OCI-LY7 (cell line): ENCODE data around the gene GABRG3. TPM values are rescaled to one million over a fixed set of nuclear protein-coding genes. Genes with fewer than 3 reads are reported as not detected.

Experiments used
- BruUV-seq: library from RNA; stranded (reverse); fragments of 400-500 nt; replicated peaks from 2 replicates; lab custom pipeline; 2021; lab: Mats Ljungman, UMichigan
- CTCF ChIA-PET: fragments of 300-600 bp; sonication (Branson Sonifier 250); formaldehyde crosslinking; loops from one replicate; lab custom pipeline; 2022; ENCODE audit warnings: antibody characterized with exemption; ENCODE audit not compliant: unreplicated experiment; lab: Charles Lee
- POLR2A ChIA-PET: fragments of 300-600 bp; sonication (Branson Sonifier 250); formaldehyde crosslinking; loops from one replicate; lab custom pipeline; 2022; ENCODE audit warnings: antibody characterized with exemption; lab: Charles Lee
- DNase-seq: peaks from one replicate; pipeline ENCODE4 v3.0.0-alpha.2; 2015; ENCODE audit warnings: low spot score
- H2AFZ ChIP-seq: fragments of 200-600 bp; sonication (generic), shearing (Covaris generic); 2 replicates; pipeline ENCODE4 v1.6.1; 2014; ENCODE audit warnings: mild to moderate bottlenecking, antibody characterized with exemption, low read length, moderate library complexity
- H3K27ac ChIP-seq: fragments of 200-600 bp; sonication (generic); 2 replicates; pipeline ENCODE4 v1.5.1; 2014; ENCODE audit warnings: mixed run types, low read depth, mild to moderate bottlenecking, moderate library complexity, low read length, inconsistent platforms; ENCODE audit not compliant: poor library complexity, severe bottlenecking
- H3K36me3 ChIP-seq: fragments of 200-600 bp; sonication (generic); 2 replicates; pipeline ENCODE4 v1.6.1; 2014; ENCODE audit warnings: mild to moderate bottlenecking, antibody characterized with exemption, low read length, moderate library complexity, mixed read lengths; ENCODE audit not compliant: insufficient read depth
- H3K4me1 ChIP-seq: fragments of 200-600 bp; sonication (generic); 2 replicates; pipeline ENCODE4 v1.5.1; 2014; ENCODE audit warnings: mild to moderate bottlenecking, low read length; ENCODE audit not compliant: insufficient read depth, poor library complexity, severe bottlenecking
- H3K4me2 ChIP-seq: fragments of 200-600 bp; sonication (generic); 2 replicates; pipeline ENCODE4 v1.6.1; 2014; ENCODE audit warnings: mild to moderate bottlenecking, low read length
- H3K4me3 ChIP-seq: fragments of 200-600 bp; sonication (generic); 2 replicates; pipeline ENCODE4 v1.5.1; 2014; ENCODE audit warnings: mild to moderate bottlenecking, low read depth, low read length; ENCODE audit not compliant: poor library complexity, severe bottlenecking
- H3K79me2 ChIP-seq: fragments of 200-600 bp; sonication (generic); 2 replicates; pipeline ENCODE4 v1.6.1; 2016; ENCODE audit warnings: low read depth, mild to moderate bottlenecking, low read length, moderate library complexity, mixed read lengths; ENCODE audit not compliant: insufficient read depth
- H3K9me2 ChIP-seq: fragments of 200-600 bp; sonication (generic); 2 replicates; pipeline ENCODE4 v1.6.1; 2016; ENCODE audit warnings: mild to moderate bottlenecking, low read length, mixed read lengths; ENCODE audit not compliant: insufficient read depth
- H3K9me3 ChIP-seq: fragments of 200-600 bp; sonication (generic); 2 replicates; pipeline ENCODE4 v1.6.1; 2014; ENCODE audit warnings: mild to moderate bottlenecking, mixed run types, low read length, mixed read lengths
- H4K20me1 ChIP-seq: fragments of 200-600 bp; sonication (generic); 2 replicates; pipeline ENCODE4 v1.6.1; 2014; ENCODE audit warnings: mild to moderate bottlenecking, antibody characterized with exemption, low read length, moderate library complexity, mixed read lengths; ENCODE audit not compliant: insufficient read depth
- EZH2phosphoT487 ChIP-seq: fragments of 200-600 bp; sonication (generic); IDR thresholded peaks from 2 replicates; pipeline ENCODE4 v1.6.1; 2018; ENCODE audit warnings: low read depth, borderline replicate concordance, mild to moderate bottlenecking, mixed run types, antibody characterized with exemption, low read length, moderate library complexity, mixed read lengths
- intact Hi-C: fragments of 100-400 bp; cut with micrococcal nuclease; formaldehyde crosslinking; loops from one replicate; pipeline ENCODE4 v1.10.0; 2022; ENCODE audit not compliant: unreplicated experiment
- total RNA-seq, 2 experiments: library from RNA; depleted of rRNA in 1 of 2; stranded (reverse); fragments of >200 nt in 1 of 2; shearing (Covaris generic) in 1 of 2; gene quantifications; 2 replicates each; pipeline ENCODE4 v1.2.3, GENCODE V29; 2014 to 2022
- TF ChIP-seq, protein P1 (sequence below): fragments of 200-600 bp; sonication (generic); conservative IDR thresholded peaks from 2 replicates; pipeline ENCODE4 v1.5.1; 2014; ENCODE audit warnings: mild to moderate bottlenecking, antibody characterized with exemption, low read length, moderate library complexity, mixed read lengths

Gene GABRG3
- total RNA-seq, 2 experiments from 2014 or later, result not detected

DNA sequence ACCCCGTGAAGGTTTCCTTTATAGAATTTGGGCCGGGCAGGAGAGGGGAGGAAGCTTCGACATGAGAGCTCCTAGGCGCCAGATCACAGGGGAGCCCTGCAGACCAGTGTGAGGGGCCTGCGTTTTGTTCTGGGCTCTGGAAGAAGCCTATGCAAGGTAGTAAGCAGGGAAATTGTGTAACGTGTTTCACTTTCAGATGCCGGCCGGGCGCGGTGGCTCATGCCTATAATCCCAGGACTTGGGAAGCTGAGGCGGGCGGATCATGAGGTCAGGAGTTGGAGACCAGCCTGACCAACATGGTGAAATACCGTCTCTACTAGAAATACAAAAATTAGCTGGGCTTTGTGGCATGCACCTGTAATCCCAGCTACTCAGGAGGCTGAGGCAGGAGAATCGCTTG, 65.2 kb downstream of the GABRG3 start:
- no peaks in the 10 kb centered on the region for H3K4me1 ChIP-seq
- ChIA-PET POLR2A (no interaction called here), CTCF (no interaction called here)
- no peaks in the 10 kb centered on the region for H3K9me2 ChIP-seq
- no peaks in the 10 kb centered on the region for H3K36me3 ChIP-seq
- no peaks in the 10 kb centered on the region for H3K79me2 ChIP-seq
- H3K4me3 ChIP-seq, result no peak overlapping the region
- no peaks in the 10 kb centered on the region for H3K9me3 ChIP-seq
- H4K20me1 ChIP-seq, result no peaks in the 10 kb centered on the region
- TF ChIP-seq EZH2phosphoT487, result no peak
- TF ChIP-seq, protein P1, sequence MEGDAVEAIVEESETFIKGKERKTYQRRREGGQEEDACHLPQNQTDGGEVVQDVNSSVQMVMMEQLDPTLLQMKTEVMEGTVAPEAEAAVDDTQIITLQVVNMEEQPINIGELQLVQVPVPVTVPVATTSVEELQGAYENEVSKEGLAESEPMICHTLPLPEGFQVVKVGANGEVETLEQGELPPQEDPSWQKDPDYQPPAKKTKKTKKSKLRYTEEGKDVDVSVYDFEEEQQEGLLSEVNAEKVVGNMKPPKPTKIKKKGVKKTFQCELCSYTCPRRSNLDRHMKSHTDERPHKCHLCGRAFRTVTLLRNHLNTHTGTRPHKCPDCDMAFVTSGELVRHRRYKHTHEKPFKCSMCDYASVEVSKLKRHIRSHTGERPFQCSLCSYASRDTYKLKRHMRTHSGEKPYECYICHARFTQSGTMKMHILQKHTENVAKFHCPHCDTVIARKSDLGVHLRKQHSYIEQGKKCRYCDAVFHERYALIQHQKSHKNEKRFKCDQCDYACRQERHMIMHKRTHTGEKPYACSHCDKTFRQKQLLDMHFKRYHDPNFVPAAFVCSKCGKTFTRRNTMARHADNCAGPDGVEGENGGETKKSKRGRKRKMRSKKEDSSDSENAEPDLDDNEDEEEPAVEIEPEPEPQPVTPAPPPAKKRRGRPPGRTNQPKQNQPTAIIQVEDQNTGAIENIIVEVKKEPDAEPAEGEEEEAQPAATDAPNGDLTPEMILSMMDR, result no peak
- H3K27ac ChIP-seq, result no peak overlapping the region
- no peak overlapping the region for H2AFZ ChIP-seq
- H3K4me2 ChIP-seq, result no peak overlapping the region
- no TSS peak for BruUV-seq
- intact Hi-C loops, result no loop called here
- DNase-seq, result no peak

DNA sequence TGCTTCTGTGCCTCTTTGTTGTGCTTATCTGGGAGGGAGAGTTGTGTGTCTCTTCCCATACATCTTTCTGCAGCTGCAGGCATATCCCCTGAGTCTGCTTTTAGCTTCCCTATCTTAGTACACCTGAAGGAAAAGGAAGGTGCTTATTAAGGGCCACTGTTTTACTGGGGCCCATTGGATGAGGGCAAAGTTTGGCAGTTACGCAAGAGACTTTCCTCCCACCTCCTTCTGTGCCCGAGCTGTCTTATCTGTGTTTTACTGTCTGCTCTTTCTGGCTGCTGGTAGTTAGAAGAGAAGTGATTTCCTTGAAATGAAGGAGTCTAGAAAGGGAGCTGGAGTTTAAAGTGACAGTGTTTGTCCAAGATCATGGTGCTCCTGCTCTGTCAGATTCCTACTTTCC, 66.5 kb downstream of the GABRG3 start:
- BruUV-seq, result no TSS peak

DNA sequence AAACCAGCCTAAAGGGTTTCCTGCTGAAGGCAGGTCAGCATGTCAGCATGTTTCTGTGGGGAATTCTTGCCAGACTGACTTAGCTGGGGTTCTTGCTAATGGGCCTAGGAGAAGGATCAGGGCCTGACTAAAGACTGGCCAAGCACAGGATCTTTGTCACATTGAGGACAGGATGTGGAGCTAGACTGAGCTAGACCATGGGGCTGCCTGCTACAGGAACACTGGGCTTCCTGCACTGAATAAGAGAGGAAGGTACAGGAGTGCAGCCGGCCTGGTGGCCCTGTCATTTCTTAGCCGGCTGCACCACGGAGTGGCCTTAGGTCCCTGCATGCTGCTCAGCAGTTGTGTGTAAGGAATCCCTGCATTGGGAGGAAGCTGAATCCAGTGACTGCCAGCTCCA, 68.2 kb downstream of the GABRG3 start:
- Histone ChIP-seq H4K20me1 (no peaks in the 10 kb centered on the region), H3K36me3 (no peaks in the 10 kb centered on the region), H3K9me3 (no peaks in the 10 kb centered on the region), H3K4me3 (no peak overlapping the region), H3K4me1 (no peaks in the 10 kb centered on the region), H2AFZ (no peak overlapping the region), H3K79me2 (no peaks in the 10 kb centered on the region), H3K9me2 (no peaks in the 10 kb centered on the region), H3K4me2 (no peak overlapping the region), H3K27ac (no peak overlapping the region)
- ChIA-PET POLR2A (no interaction called here), CTCF (no interaction called here)
- no TSS peak for BruUV-seq
- intact Hi-C loops, result no loop called here
- no peak for TF ChIP-seq EZH2phosphoT487
- TF ChIP-seq, protein P1, result no peak
- DNase-seq, result no peak

More for the DNA sequence above, 66.5 kb downstream of the GABRG3 start:
- Histone ChIP-seq H3K9me3 (no peaks in the 10 kb centered on the region), H2AFZ (no peak overlapping the region), H4K20me1 (no peaks in the 10 kb centered on the region), H3K4me3 (no peak overlapping the region), H3K9me2 (no peaks in the 10 kb centered on the region), H3K79me2 (no peaks in the 10 kb centered on the region), H3K36me3 (no peaks in the 10 kb centered on the region), H3K27ac (no peak overlapping the region), H3K4me1 (no peaks in the 10 kb centered on the region), H3K4me2 (no peak overlapping the region)
- no peak for DNase-seq
- ChIA-PET CTCF (no interaction called here), POLR2A (no interaction called here)
- TF ChIP-seq, protein P1, result no peak
- no peak for TF ChIP-seq EZH2phosphoT487
- intact Hi-C loops, result no loop called here
